NCI-H510A (cell line): ENCODE results near the gene ZBTB34.

ENCODE experiments used
- DNase-seq: peaks from one replicate; lab custom pipeline; 2025; lab: John Stamatoyannopoulos, UW

ZBTB34 gene

DNA sequence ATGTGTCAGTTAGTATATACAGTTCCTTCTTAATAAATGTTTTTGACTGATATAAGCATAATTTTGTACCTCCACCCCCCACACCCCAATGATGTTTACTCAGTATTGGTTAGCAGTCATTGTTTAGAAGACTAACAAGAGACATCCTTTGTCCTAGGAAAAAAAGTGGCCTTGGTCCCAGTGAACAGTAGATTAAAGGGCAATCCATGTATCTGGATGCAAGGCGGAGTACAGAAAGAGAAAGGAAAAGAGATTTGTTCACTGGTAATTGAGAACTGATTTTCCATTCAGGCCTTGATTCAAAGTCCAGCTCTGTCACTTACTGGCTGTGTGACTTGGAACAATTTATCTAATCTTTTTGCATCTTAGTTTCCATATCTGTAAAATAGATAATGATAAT is 58.8 kb downstream of the ZBTB34 start:
- DNase-seq, result no peak

DNA sequence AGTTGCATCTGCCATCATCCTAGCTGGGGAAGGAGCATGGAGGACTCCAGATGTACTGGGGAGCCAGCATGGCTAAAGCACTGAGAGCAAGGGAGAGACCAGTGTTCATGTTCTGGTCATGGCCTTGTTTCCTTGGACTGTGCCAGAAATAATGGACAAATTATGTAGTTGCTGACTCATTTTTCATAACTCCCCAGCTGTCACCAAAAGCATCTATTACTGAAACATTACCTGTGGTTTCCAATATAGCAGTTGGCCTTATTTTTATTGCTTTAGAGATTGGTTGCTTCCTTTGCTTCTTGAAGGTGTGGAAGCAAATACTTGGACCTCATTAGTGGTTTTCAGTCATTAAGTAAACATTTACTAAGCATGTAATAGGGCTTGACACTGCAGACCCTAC is 65.4 kb downstream of the ZBTB34 start:
- DNase-seq, result no peak

GRCh38 chr9:126926364-126926763 is 65.9 kb downstream of the ZBTB34 start:
- no peak for DNase-seq

GRCh38 chr9:126927419-126927818 is 67.0 kb downstream of the ZBTB34 start:
- peak; percentile 62 for DNase-seq

GRCh38 chr9:126932871-126933321 is 72.5 kb downstream of the ZBTB34 start:
- no peak for DNase-seq

DNA sequence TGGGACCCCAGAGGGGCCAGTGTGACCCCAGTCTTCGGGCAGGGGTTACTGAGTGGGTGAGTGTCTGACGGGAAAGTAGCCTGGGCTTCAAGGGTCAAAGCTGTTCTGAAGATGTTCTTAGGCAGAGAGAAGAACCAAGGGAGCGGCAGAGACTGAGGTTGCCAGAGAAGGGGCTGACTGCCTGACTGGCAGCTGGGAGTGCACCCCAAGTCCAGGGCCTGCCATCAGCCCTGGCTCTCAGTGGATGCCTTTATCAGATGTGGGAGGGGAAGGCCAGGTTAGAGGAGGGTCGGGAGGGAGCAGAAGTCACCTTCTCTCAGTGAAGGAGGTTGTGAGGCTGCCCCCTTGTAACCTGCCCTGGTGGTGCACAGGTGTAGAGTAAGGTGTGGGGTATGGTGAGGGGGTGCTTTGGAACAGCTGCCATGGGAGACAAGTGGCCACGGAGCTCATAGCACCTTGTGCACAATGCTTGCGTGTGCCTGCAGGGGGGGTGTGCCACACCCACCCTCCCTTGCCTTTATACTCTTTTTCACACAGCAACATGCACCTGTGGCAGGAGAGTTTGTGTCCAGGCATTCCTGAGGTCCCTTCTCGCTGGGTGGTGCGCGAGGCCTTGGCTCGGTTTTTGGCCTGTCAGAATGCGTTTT is 73.0 kb downstream of the ZBTB34 start:
- no peak for DNase-seq

DNA sequence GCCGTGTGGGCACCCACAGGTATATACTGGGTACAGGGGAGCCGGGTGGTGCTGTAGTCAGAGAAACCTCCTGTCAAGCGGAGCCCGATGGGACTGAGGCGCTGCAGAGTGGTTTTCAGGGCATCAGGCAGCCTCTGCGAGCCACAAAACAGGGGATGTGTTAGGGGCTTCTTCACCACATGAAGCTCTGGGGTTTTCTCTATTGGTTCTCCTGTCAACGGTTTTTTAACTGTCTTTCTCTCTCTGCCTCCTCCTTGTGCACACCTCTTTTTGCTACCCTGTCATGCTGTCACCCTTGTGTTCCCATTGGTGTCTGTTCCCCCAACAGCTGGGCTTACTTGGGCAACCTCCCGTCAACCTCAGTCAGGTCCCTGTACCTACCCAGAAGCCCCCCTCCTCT is 74.0 kb downstream of the ZBTB34 start:
- DNase-seq, result no peak
